ENCODE measurements around the gene ZNF780B. TPM values are rescaled to one million over a fixed set of nuclear protein-coding genes. Genes with fewer than 3 reads are reported as not detected.
A peak's percentile ranks its signal among the peaks of the same experiment; 100 is the strongest.

The ZNF780B gene
- polyA plus RNA-seq, 2 of the 4 experiments (the other 2 are of a cell fraction): 8.7 to 10.0 TPM

DNA sequence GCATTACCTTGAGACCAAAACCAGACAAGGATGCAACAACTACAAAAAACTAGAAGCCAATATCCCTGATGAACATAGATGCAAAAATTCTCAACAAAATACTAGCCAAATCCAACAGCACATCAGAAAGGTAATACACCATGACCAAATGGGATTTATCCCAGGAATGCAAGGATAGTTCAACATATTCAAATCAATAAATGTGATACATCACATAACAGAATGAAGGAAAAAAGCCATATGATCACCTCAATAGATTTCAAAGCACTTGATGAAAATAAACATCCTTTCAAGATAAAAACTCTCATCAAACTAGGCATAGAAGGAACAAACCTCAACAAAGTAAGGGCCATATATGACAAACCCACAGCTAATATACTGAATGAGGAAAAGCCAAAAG, 69.4 kb downstream of the ZNF780B start:
- no peak overlapping the region for H3K4me2 ChIP-seq
- CTCF ChIA-PET: interaction anchor here (0.7 to 1.4 kb wide), 3 partner anchors 10 to 231 kb away, joined by 3 to 6 read pairs (median 5); partner anchors contain the start of gene PSMC4
- no peaks in the 10 kb centered on the region for H3K4me1 ChIP-seq
- ATAC-seq (no peak), FAIRE-seq (peak; percentile 97), DNase-seq (ENCODE audit: low read depth in 1 of 2, low spot score in 1 of 2) (peak in 1 of 2 experiments; percentile 43)
- TF ChIP-seq HOXB5 (CRISPR knock-in tag; IDR thresholded peaks at IDR 0.05) (no peak), SMC3 (IDR thresholded peaks at IDR 0.05) (no peak), CBX8 (IDR thresholded peaks at IDR 0.05) (no peak), HDAC2 (IDR thresholded peaks at IDR 0.05) (no peak), HOXA7 (CRISPR knock-in tag; IDR thresholded peaks at IDR 0.05) (no peak), JUN (IDR thresholded peaks at IDR 0.05) (no peak), POLR2A (IDR thresholded peaks at IDR 0.05; ENCODE audit: low read length) (no peak), CHD4 (IDR thresholded peaks at IDR 0.05; ENCODE audit: borderline replicate concordance) (no peak), RNF2 (IDR thresholded peaks at IDR 0.05; ENCODE audit: borderline replicate concordance, low read depth) (no peak), BHLHE40 (IDR thresholded peaks at IDR 0.05; ENCODE audit: low read depth, low read length) (no peak), HEYL (CRISPR knock-in tag; IDR thresholded peaks at IDR 0.05) (no peak), PHF8 (IDR thresholded peaks at IDR 0.05; ENCODE audit: borderline replicate concordance, low read depth) (no peak), FOSB (CRISPR knock-in tag; IDR thresholded peaks at IDR 0.05) (no peak), KDM5A (IDR thresholded peaks at IDR 0.05) (no peak), EHMT2 (IDR thresholded peaks at IDR 0.05; ENCODE audit: low read depth) (no peak), RARB (CRISPR knock-in tag; IDR thresholded peaks at IDR 0.05) (no peak), FOSL2 (IDR thresholded peaks at IDR 0.05) (no peak), FOSL2 (CRISPR knock-in tag; IDR thresholded peaks at IDR 0.05) (no peak), ZSCAN20 (CRISPR knock-in tag; IDR thresholded peaks at IDR 0.05) (no peak)
- TF ChIP-seq, protein P1, sequence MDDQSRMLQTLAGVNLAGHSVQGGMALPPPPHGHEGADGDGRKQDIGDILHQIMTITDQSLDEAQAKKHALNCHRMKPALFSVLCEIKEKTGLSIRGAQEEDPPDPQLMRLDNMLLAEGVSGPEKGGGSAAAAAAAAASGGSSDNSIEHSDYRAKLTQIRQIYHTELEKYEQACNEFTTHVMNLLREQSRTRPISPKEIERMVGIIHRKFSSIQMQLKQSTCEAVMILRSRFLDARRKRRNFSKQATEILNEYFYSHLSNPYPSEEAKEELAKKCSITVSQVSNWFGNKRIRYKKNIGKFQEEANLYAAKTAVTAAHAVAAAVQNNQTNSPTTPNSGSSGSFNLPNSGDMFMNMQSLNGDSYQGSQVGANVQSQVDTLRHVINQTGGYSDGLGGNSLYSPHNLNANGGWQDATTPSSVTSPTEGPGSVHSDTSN (IDR thresholded peaks at IDR 0.05): no peak
- TF ChIP-seq, protein P2, sequence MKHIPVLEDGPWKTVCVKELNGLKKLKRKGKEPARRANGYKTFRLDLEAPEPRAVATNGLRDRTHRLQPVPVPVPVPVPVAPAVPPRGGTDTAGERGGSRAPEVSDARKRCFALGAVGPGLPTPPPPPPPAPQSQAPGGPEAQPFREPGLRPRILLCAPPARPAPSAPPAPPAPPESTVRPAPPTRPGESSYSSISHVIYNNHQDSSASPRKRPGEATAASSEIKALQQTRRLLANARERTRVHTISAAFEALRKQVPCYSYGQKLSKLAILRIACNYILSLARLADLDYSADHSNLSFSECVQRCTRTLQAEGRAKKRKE (CRISPR knock-in tag; IDR thresholded peaks at IDR 0.05; ENCODE audit: low read depth): no peak
- no peak overlapping the region for H3K4me3 ChIP-seq
- POLR2A ChIA-PET: interaction anchor here (1.5 kb wide), 1 partner anchor 16 kb away, joined by 6 read pairs; the partner anchor contains the start of gene PSMC4
- H3K27ac ChIP-seq: no peak overlapping the region
- H3K9me3 ChIP-seq: peaks cover 73% of the 10 kb centered on the region

DNA sequence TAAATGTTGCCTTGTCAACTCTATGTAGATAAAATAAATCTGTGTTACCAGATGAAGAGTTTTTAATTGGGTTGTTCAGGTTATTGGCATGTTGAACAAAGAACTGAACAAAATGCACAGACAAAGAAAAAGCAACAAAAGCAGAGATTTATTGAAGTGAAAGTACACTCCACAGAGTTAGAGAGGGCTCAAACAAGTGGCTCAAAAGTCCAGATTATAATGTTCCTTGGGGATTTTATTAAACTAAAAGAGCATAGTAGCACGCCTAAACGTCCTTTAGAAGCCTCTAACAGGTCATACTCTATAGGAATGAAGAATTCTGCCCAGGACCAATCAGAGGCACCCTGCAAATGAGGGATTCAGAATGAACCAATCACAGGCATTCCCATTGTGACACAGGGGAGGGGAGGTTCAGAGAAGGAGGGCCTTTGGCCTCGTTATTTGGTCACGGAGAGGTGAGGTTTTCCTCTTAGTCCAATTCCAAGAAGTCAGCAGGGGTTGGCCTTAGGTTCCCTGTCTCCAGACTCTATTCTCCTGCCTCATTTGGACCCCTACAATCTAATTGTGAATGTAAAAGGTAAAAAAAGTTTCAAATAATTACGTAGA, 72.2 kb downstream of the ZNF780B start:
- Histone ChIP-seq H3K9me3 (peaks cover 66% of the 10 kb centered on the region), H3K4me2 (no peak overlapping the region), H3K4me1 (no peaks in the 10 kb centered on the region), H3K4me3 (no peak overlapping the region), H3K27ac (no peak overlapping the region)
- POLR2A ChIA-PET: interaction anchor here (1.6 kb wide), 1 partner anchor 13 kb away, joined by 7 read pairs; the partner anchor contains the start of gene PSMC4
- FAIRE-seq: peak; percentile 13
- 96% methylated on average over 5 of the region's 5 CpGs for WGBS (ENCODE audit: missing lambda C conversion rate)
- ATAC-seq: peak in 1 of 2 experiments; percentile 35; a peak in 3 of 6 replicates
- no peak for TF ChIP-seq MAFK (IDR thresholded peaks at IDR 0.05; ENCODE audit: partially characterized antibody)
- TF ChIP-seq KDM5A (IDR thresholded peaks at IDR 0.05): no peak
- TF ChIP-seq KDM1A (IDR thresholded peaks at IDR 0.05; ENCODE audit: low read depth): no peak
- no peak for TF ChIP-seq TFCP2L1 (CRISPR knock-in tag; IDR thresholded peaks at IDR 0.05)
- TF ChIP-seq, protein P3, sequence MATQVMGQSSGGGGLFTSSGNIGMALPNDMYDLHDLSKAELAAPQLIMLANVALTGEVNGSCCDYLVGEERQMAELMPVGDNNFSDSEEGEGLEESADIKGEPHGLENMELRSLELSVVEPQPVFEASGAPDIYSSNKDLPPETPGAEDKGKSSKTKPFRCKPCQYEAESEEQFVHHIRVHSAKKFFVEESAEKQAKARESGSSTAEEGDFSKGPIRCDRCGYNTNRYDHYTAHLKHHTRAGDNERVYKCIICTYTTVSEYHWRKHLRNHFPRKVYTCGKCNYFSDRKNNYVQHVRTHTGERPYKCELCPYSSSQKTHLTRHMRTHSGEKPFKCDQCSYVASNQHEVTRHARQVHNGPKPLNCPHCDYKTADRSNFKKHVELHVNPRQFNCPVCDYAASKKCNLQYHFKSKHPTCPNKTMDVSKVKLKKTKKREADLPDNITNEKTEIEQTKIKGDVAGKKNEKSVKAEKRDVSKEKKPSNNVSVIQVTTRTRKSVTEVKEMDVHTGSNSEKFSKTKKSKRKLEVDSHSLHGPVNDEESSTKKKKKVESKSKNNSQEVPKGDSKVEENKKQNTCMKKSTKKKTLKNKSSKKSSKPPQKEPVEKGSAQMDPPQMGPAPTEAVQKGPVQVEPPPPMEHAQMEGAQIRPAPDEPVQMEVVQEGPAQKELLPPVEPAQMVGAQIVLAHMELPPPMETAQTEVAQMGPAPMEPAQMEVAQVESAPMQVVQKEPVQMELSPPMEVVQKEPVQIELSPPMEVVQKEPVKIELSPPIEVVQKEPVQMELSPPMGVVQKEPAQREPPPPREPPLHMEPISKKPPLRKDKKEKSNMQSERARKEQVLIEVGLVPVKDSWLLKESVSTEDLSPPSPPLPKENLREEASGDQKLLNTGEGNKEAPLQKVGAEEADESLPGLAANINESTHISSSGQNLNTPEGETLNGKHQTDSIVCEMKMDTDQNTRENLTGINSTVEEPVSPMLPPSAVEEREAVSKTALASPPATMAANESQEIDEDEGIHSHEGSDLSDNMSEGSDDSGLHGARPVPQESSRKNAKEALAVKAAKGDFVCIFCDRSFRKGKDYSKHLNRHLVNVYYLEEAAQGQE (IDR thresholded peaks at IDR 0.05): no peak
- TF ChIP-seq ZC3H11A (IDR thresholded peaks at IDR 0.05): no peak
- no peak for TF ChIP-seq RAD21 (conservative IDR thresholded peaks at IDR 0.05 in 1 of 2, IDR thresholded peaks at IDR 0.05 in 1 of 2)
- no peak for TF ChIP-seq HDAC2 (IDR thresholded peaks at IDR 0.05)
- TF ChIP-seq JUNB (IDR thresholded peaks at IDR 0.05): no peak
- no peak for TF ChIP-seq HOXB5 (CRISPR knock-in tag; IDR thresholded peaks at IDR 0.05)
- CTCF ChIA-PET: interaction anchor here (1.5 to 7.9 kb wide), 2 partner anchors 13 to 15 kb away, joined by 4 to 68 read pairs; partner anchors contain the start of genes PSMC4 and ZNF546
- no peak for DNase-seq (ENCODE audit: low read depth in 1 of 2, low spot score in 1 of 2)

All from A549 (cell line).